ENCODE results near the gene CEMIP.

DNA sequence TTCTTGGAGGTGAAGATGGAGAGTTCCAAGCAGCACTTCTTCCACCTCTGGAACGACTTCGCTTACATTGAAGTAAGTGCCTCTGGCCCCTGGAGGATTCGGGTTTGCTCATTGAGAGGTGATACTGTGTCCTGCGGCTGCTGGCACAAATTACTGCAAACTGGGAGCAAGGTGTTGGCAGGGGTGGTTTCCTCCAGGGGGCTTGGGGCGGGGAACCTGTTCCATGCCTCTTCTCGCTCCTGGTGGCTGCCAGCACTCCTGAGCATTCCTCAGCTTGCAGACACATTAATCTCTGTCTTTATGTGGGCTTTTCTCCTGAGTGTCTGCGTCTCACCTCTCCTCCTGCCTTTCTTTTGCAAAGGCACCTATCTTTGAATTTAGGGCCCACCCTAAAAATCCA is 163.1 kb downstream of the CEMIP start:
- TF ChIP-seq, protein P1, sequence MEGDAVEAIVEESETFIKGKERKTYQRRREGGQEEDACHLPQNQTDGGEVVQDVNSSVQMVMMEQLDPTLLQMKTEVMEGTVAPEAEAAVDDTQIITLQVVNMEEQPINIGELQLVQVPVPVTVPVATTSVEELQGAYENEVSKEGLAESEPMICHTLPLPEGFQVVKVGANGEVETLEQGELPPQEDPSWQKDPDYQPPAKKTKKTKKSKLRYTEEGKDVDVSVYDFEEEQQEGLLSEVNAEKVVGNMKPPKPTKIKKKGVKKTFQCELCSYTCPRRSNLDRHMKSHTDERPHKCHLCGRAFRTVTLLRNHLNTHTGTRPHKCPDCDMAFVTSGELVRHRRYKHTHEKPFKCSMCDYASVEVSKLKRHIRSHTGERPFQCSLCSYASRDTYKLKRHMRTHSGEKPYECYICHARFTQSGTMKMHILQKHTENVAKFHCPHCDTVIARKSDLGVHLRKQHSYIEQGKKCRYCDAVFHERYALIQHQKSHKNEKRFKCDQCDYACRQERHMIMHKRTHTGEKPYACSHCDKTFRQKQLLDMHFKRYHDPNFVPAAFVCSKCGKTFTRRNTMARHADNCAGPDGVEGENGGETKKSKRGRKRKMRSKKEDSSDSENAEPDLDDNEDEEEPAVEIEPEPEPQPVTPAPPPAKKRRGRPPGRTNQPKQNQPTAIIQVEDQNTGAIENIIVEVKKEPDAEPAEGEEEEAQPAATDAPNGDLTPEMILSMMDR (IDR thresholded peaks at IDR 0.05): no peak
- TF ChIP-seq POLR2A (IDR thresholded peaks at IDR 0.05): no peak

All from adrenal gland (tissue), 5 donors.